H1 (cell line): ENCODE data around the gene RFX5. TPM values are rescaled to one million over a fixed set of nuclear protein-coding genes. Genes with fewer than 3 reads are reported as not detected.

Source experiments
- CTCF ChIA-PET: fragments of 300-600 bp; sonication (Branson Sonifier 250); formaldehyde crosslinking; loops from one replicate; lab custom pipeline; 2021; ENCODE audit not compliant: partially characterized antibody; lab: Charles Lee
- POLR2A ChIA-PET: fragments of 300-600 bp; sonication (Branson Sonifier 250); formaldehyde crosslinking; loops from one replicate; lab custom pipeline; 2021; ENCODE audit warnings: inconsistent platforms; ENCODE audit not compliant: partially characterized antibody; lab: Charles Lee
- DNase-seq, 2 experiments: peaks; one replicate each; pipeline versions ENCODE4 v3.0.0 to v3.0.0-alpha.2; 2010 to 2022; ENCODE audit warnings: low spot score in 2 of 2, low read depth in 1 of 2, mixed read lengths in 1 of 2
- FAIRE-seq: peaks from 2 replicates; lab custom pipeline; 2011; peaks lifted over from hg19 to GRCh38; lab: Jason Lieb, UNC
- H2AFZ ChIP-seq: 2 replicates; pipeline ENCODE4 v1.8.1; 2012; ENCODE audit warnings: low read length, inconsistent platforms
- H2AK5ac ChIP-seq: 2 replicates; pipeline ENCODE4 v1.6.1; 2013; ENCODE audit warnings: low read depth, low read length
- H2BK120ac ChIP-seq: replicated peaks from 2 replicates; pipeline ENCODE3; 2013; ENCODE audit warnings: low read depth, low read length, inconsistent platforms
- H2BK12ac ChIP-seq: 2 replicates; pipeline ENCODE4 v1.6.1; 2013; ENCODE audit warnings: low read depth, low read length
- H2BK15ac ChIP-seq: 2 replicates; pipeline ENCODE4 v1.6.1; 2013; ENCODE audit warnings: low read length
- H2BK20ac ChIP-seq: 2 replicates; pipeline ENCODE4 v1.6.1; 2013; ENCODE audit warnings: low read length
- H2BK5ac ChIP-seq: 2 replicates; pipeline ENCODE4 v1.6.1; 2013; ENCODE audit warnings: low read depth, low read length
- H3K14ac ChIP-seq: 2 replicates; pipeline ENCODE4 v1.6.1; 2013; ENCODE audit warnings: inconsistent platforms; ENCODE audit not compliant: insufficient read length
- H3K18ac ChIP-seq: 2 replicates; pipeline ENCODE4 v1.6.1; 2013; ENCODE audit warnings: low read length; ENCODE audit errors: extremely low read depth
- H3K23ac ChIP-seq: 2 replicates; pipeline ENCODE4 v1.6.1; 2013; ENCODE audit warnings: inconsistent platforms; ENCODE audit not compliant: insufficient read length
- H3K23me2 ChIP-seq: 2 replicates; pipeline ENCODE4 v1.6.1; 2013; ENCODE audit warnings: low read depth, low read length
- H3K27ac ChIP-seq: 2 replicates; pipeline ENCODE4 v1.6.1; 2011; ENCODE audit warnings: low read depth, low read length, inconsistent platforms
- H3K27me3 ChIP-seq, 4 experiments: replicated peaks in 1 of 4; 1 replicate in 1 of 4; 2 replicates in 3 of 4; pipeline versions ENCODE4 v1.6.1 to v1.8.1; 2011 to 2013; ENCODE audit warnings: low read length in 3 of 4, mild to moderate bottlenecking in 3 of 4, inconsistent platforms in 2 of 4, mixed read lengths in 2 of 4, moderate library complexity in 1 of 4; ENCODE audit not compliant: control insufficient read depth in 3 of 4, insufficient read depth in 3 of 4; ENCODE audit errors: extremely low read depth in 1 of 4
- H3K36me3 ChIP-seq, 4 experiments: 2 replicates each; pipeline versions ENCODE4 v1.6.1 to v1.8.1; 2011 to 2013; ENCODE audit warnings: mild to moderate bottlenecking in 4 of 4, low read length in 3 of 4, moderate library complexity in 2 of 4, control low read depth in 1 of 4, inconsistent platforms in 1 of 4; ENCODE audit not compliant: insufficient read depth in 4 of 4, control insufficient read depth in 2 of 4
- H3K4ac ChIP-seq: replicated peaks from 2 replicates; pipeline ENCODE3; 2013; ENCODE audit warnings: low read length, low read depth, mixed read lengths, inconsistent platforms; ENCODE audit not compliant: insufficient read length
- H3K4me1 ChIP-seq, 4 experiments: replicated peaks in 1 of 4; 1 replicate in 1 of 4; 2 replicates in 3 of 4; pipeline versions ENCODE4 v1.6.1 to v1.8.1; 2011 to 2013; ENCODE audit warnings: low read length in 3 of 4, inconsistent platforms in 2 of 4, mixed read lengths in 1 of 4; ENCODE audit not compliant: insufficient read depth in 4 of 4, control insufficient read depth in 3 of 4
- H3K4me2 ChIP-seq, 2 experiments: 2 replicates each; pipeline versions ENCODE4 v1.6.1 to v1.8.1; 2011 to 2013; ENCODE audit warnings: low read depth in 2 of 2, low read length in 2 of 2, control low read depth in 1 of 2, inconsistent platforms in 1 of 2, mild to moderate bottlenecking in 1 of 2; ENCODE audit not compliant: insufficient read depth in 1 of 2
- H3K4me3 ChIP-seq, 4 experiments: fragments of 200-600, 300-600 bp in 1 of 4; sonication (generic), shearing (Covaris generic), sonication (Bioruptor Twin) in 1 of 4; 2 replicates each; pipeline versions ENCODE4 v1.5.1 to v1.8.1; 2011 to 2016; ENCODE audit warnings: low read length in 4 of 4, low read depth in 3 of 4, control low read depth in 2 of 4, inconsistent platforms in 2 of 4, mild to moderate bottlenecking in 2 of 4, mixed read lengths in 1 of 4, moderate library complexity in 1 of 4; ENCODE audit not compliant: insufficient read depth in 2 of 4; ENCODE audit errors: extremely low read depth in 1 of 4
- H3K56ac ChIP-seq: replicated peaks from 2 replicates; pipeline ENCODE3; 2013; ENCODE audit warnings: low read depth, mild to moderate bottlenecking, mixed read lengths, low read length, inconsistent platforms; ENCODE audit not compliant: insufficient read length
- H3K79me1 ChIP-seq: 2 replicates; pipeline ENCODE4 v1.6.1; 2013; ENCODE audit warnings: low read depth, low read length, control low read depth
- H3K79me2 ChIP-seq, 2 experiments: 2 replicates each; pipeline versions ENCODE4 v1.6.1 to v1.8.1; 2012 to 2013; ENCODE audit warnings: low read length in 2 of 2, mild to moderate bottlenecking in 2 of 2, inconsistent platforms in 1 of 2; ENCODE audit not compliant: insufficient read depth in 2 of 2, control insufficient read depth in 1 of 2
- H3K9ac ChIP-seq, 4 experiments: replicated peaks in 1 of 4; 1 replicate in 1 of 4; 2 replicates in 3 of 4; pipeline versions ENCODE4 v1.6.1 to v1.8.1; 2011 to 2013; ENCODE audit warnings: low read depth in 3 of 4, low read length in 3 of 4, control low read depth in 2 of 4, mild to moderate bottlenecking in 2 of 4, moderate library complexity in 2 of 4, inconsistent platforms in 1 of 4; ENCODE audit errors: extremely low read depth in 1 of 4
- H3K9me3 ChIP-seq, 2 experiments: 2 replicates each; pipeline versions ENCODE4 v1.6.1 to v1.8.1; 2012 to 2013; ENCODE audit warnings: mild to moderate bottlenecking in 2 of 2, moderate library complexity in 2 of 2, control low read depth in 1 of 2, inconsistent platforms in 1 of 2, low read depth in 1 of 2, low read length in 1 of 2, mixed read lengths in 1 of 2; ENCODE audit not compliant: insufficient read depth in 2 of 2
- H4K20me1 ChIP-seq, 2 experiments: replicated peaks in 1 of 2; 2 replicates each; pipeline versions ENCODE3 to v1.8.1; 2011 to 2013; ENCODE audit warnings: inconsistent platforms in 2 of 2, low read length in 2 of 2, mild to moderate bottlenecking in 1 of 2; ENCODE audit not compliant: insufficient read depth in 2 of 2, control insufficient read depth in 1 of 2
- H4K5ac ChIP-seq: 2 replicates; pipeline ENCODE4 v1.6.1; 2013; ENCODE audit warnings: low read length, low read depth, mixed read lengths, inconsistent platforms; ENCODE audit not compliant: insufficient read length
- H4K8ac ChIP-seq: 2 replicates; pipeline ENCODE4 v1.8.0; 2013; ENCODE audit warnings: mild to moderate bottlenecking, moderate library complexity, low read length, inconsistent platforms; ENCODE audit not compliant: insufficient read depth; ENCODE audit errors: extremely low read depth
- H4K91ac ChIP-seq: replicated peaks from 2 replicates; pipeline ENCODE3; 2013; ENCODE audit warnings: low read length, mixed read lengths, inconsistent platforms; ENCODE audit not compliant: insufficient read length
- CEBPB ChIP-seq: IDR thresholded peaks from 2 replicates; pipeline ENCODE4 v1.6.1; 2012; ENCODE audit warnings: low read depth, low read length
- FOSL1 ChIP-seq: IDR thresholded peaks from 2 replicates; pipeline ENCODE4 v1.6.1; 2011; ENCODE audit warnings: mild to moderate bottlenecking, low read depth, low read length, moderate library complexity; ENCODE audit not compliant: insufficient read depth
- GABPA ChIP-seq: IDR thresholded peaks from 2 replicates; pipeline ENCODE4 v1.6.1; 2011; ENCODE audit warnings: mild to moderate bottlenecking, low read length, moderate library complexity, borderline replicate concordance; ENCODE audit not compliant: insufficient read depth
- RBBP5 ChIP-seq: IDR thresholded peaks from 2 replicates; pipeline ENCODE4 v1.7.1; 2012; ENCODE audit warnings: low read depth, mild to moderate bottlenecking, inconsistent platforms, low read length, moderate library complexity, borderline replicate concordance
- SIN3A ChIP-seq, 2 experiments: IDR thresholded peaks in 1 of 2; conservative IDR thresholded peaks in 1 of 2; 2 replicates each; pipeline ENCODE4 v1.6.1; 2011 to 2012; ENCODE audit warnings: low read length in 2 of 2, improper control_type of control experiment in 1 of 2, low read depth in 1 of 2, mild to moderate bottlenecking in 1 of 2
- SP4 ChIP-seq: IDR thresholded peaks from 2 replicates; pipeline ENCODE4 v1.6.1; 2012; ENCODE audit warnings: low read length, inconsistent platforms
- WGBS, 2 experiments: shearing (Covaris generic) in 1 of 2; methylation state at CpG; one replicate each; pipeline versions ENCODE4 v1.1.6 to v1.1.7; 2013 to 2015; ENCODE audit warnings: low lambda C conversion rate in 2 of 2, mixed read lengths in 2 of 2, inconsistent platforms in 1 of 2, low coverage in 1 of 2, missing lambda C conversion rate in 1 of 2; ENCODE audit not compliant: insufficient replicate concordance in 2 of 2, insufficient coverage in 1 of 2, insufficient read length in 1 of 2; ENCODE audit errors: extremely low coverage in 1 of 2, missing lambda C conversion rate in 1 of 2; 5-methylcytosine and 5-hydroxymethylcytosine counted together
- polyA plus RNA-seq, 7 experiments: library from polyadenylated mRNA; depleted of rRNA in 3 of 7; stranded (reverse) in 5 of 7; unstranded in 2 of 7; fragments of >200 nt in 5 of 7; fragments of 200-250 nt in 2 of 7; gene quantifications; 1 replicate in 5 of 7; 2 replicates in 1 of 7; 4 replicates in 1 of 7; pipeline versions ENCODE4 v1.2.1 to v1.2.3, GENCODE V29; 2011 to 2013; ENCODE audit warnings: missing spikeins in 2 of 7, mixed read lengths in 2 of 7
- total RNA-seq: library from RNA; stranded (reverse); fragmentation: NEBNext Ultra II Directional; extraction: Animal tissue kit (Norgen Biotek cat#: 25700); gene quantifications from 2 replicates; pipeline ENCODE4 v1.2.1, GENCODE V29; 2021

The RFX5 gene
- total and polyA plus RNA-seq, 2 of the 8 experiments (the other 6 are each of a cell fraction or from before 2014, with no cell fraction given) = 27.8 to 59.7 TPM

DNA sequence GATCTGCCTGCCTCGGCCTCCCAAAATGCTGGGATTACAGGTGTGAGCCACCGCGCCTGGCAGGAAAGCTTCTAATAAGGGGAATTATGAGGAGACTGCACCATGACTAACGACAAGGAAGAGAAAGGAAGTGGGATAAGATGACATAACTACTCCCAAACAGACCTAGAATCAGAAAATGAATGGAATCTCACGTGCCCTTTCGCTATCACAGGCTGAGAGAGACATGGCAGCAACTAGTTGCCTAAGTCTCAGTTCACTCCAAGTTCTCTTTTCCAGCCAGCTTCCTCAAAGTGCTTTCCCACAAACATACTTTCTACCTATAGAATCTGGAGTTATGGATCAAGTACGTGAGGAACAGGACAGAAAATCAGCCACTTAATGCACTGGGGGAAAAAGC, 21.8 kb downstream of the RFX5 start:
- H2BK20ac ChIP-seq = no peak overlapping the region
- no peak overlapping the region for H3K14ac ChIP-seq
- H3K4me2 ChIP-seq = no peak overlapping the region
- TF ChIP-seq SP4 = no peak
- TF ChIP-seq CEBPB = no peak
- no peak for TF ChIP-seq FOSL1
- TF ChIP-seq GABPA = no peak
- TF ChIP-seq SIN3A (conservative IDR thresholded peaks at IDR 0.05 in 1 of 2, IDR thresholded peaks at IDR 0.05 in 1 of 2; ENCODE audit: low read depth in 1 of 2, low read length in 2 of 2) = no peak
- TF ChIP-seq RBBP5 = no peak
- H3K23ac ChIP-seq = no peak overlapping the region
- H3K4me1 ChIP-seq = peaks cover 2 to 8% (median 5%) of the 10 kb centered on the region in 4 experiments; a peak in 5 of 7 replicates
- H2AFZ ChIP-seq = no peak overlapping the region
- no peaks in the 10 kb centered on the region for H3K27me3 ChIP-seq
- H2BK15ac ChIP-seq = no peak overlapping the region
- 0 out of 2 replicates have a peak, but pooled peaks cover 2% of the 10 kb centered on the region for H3K79me1 ChIP-seq
- no peak overlapping the region for H2AK5ac ChIP-seq
- DNase-seq = no peak
- H3K4me3 ChIP-seq = no peak overlapping the region
- peaks cover 3 to 7% (median 4%) of the 10 kb centered on the region in 4 experiments; a peak in 5 of 8 replicates for H3K36me3 ChIP-seq
- no peak overlapping the region for H3K27ac ChIP-seq
- H2BK120ac ChIP-seq = no peak overlapping the region
- no peak overlapping the region for H4K8ac ChIP-seq
- H3K56ac ChIP-seq = no peak overlapping the region
- no peak overlapping the region for H4K5ac ChIP-seq
- no peaks in the 10 kb centered on the region for H3K9me3 ChIP-seq
- POLR2A ChIA-PET = interaction anchor here (1.0 to 5.9 kb wide), 10 partner anchors 9 to 214 kb away, joined by 3 to 46 read pairs (median 6); partner anchors contain the start of genes PSMB4, RFX5 and TUFT1
- peaks cover 13% of the 10 kb centered on the region for H3K23me2 ChIP-seq
- H3K18ac ChIP-seq = no peak overlapping the region
- no peak overlapping the region for H3K4ac ChIP-seq
- H3K79me2 ChIP-seq = peaks cover 0 to 16% of the 10 kb centered on the region in 2 experiments; a peak in 3 of 4 replicates
- H2BK5ac ChIP-seq = no peak overlapping the region
- CTCF ChIA-PET = interaction anchor here (0.8 to 11.1 kb wide), 5 partner anchors 14 to 27 kb away, joined by 3 to 79 read pairs (median 20); no protein-coding TSS in a partner anchor
- H3K9ac ChIP-seq = no peak overlapping the region
- H2BK12ac ChIP-seq = no peak overlapping the region
- H4K91ac ChIP-seq = no peak overlapping the region
- WGBS, 2 experiments = 92% methylated on average over 7 of the region's 7 CpGs; no CpG with 5 or more reads in 1 of the 2 experiments
- no peak for FAIRE-seq
- no peaks in the 10 kb centered on the region for H4K20me1 ChIP-seq
